K562 (cell line): Measurements from ENCODE around the gene B3GALT6. TPM values are rescaled to one million over a fixed set of nuclear protein-coding genes. Genes with fewer than 3 reads are reported as not detected.

Source experiments
- CEBPB ChIP-seq: fragments of 450-650 bp; IDR thresholded peaks from 2 replicates; pipeline ENCODE4 v1.6.1; 2016; ENCODE audit warnings: missing genetic modification characterization, missing compliant biosample characterization
- CREB1 ChIP-seq, 2 experiments: sonication (generic) in 1 of 2; formaldehyde crosslinking in 1 of 2; IDR thresholded peaks; 2 replicates each; pipeline versions ENCODE4 v1.6.1 to v1.8.0; 2012 to 2022; ENCODE audit warnings: inconsistent platforms in 1 of 2, mild to moderate bottlenecking in 1 of 2, missing genetic modification reagents in 1 of 2, moderate library complexity in 1 of 2
- CREBBP ChIP-seq: IDR thresholded peaks from one replicate; pipeline ENCODE4 v1.6.1; 2012; ENCODE audit warnings: low read depth, mild to moderate bottlenecking, control low read depth, inconsistent platforms, low read length
- CTCFL ChIP-seq: IDR thresholded peaks from 2 replicates; pipeline ENCODE4 v1.6.1; 2011; ENCODE audit warnings: borderline replicate concordance, low read depth, mild to moderate bottlenecking, moderate library complexity, low read length; ENCODE audit not compliant: insufficient read depth, poor library complexity, severe bottlenecking
- HDAC6 ChIP-seq: IDR thresholded peaks from 2 replicates; pipeline ENCODE4 v1.6.1; 2012; ENCODE audit warnings: low read depth, mild to moderate bottlenecking, control low read depth, inconsistent platforms, low read length, moderate library complexity
- NFATC3 ChIP-seq: fragments of 450-650 bp; IDR thresholded peaks from 2 replicates; pipeline ENCODE4 v1.6.1; 2017; ENCODE audit warnings: mild to moderate bottlenecking
- NFIX ChIP-seq: fragments of 250-450 bp; sonication (Bioruptor Pico); IDR thresholded peaks from 2 replicates; pipeline ENCODE4 v1.4.0; 2020; ENCODE audit warnings: low read depth, mild to moderate bottlenecking, moderate library complexity
- POLR2AphosphoS5 ChIP-seq: IDR thresholded peaks from 2 replicates; pipeline ENCODE4 v1.6.1; 2011; ENCODE audit warnings: mild to moderate bottlenecking, low read depth, low read length, moderate library complexity; ENCODE audit not compliant: control insufficient read depth, insufficient read depth
- POLR3A ChIP-seq: IDR thresholded peaks from 2 replicates; pipeline ENCODE4 v1.6.1; 2011; ENCODE audit warnings: borderline replicate concordance, mild to moderate bottlenecking, moderate library complexity; ENCODE audit not compliant: insufficient read length, insufficient read depth; ENCODE audit errors: extremely low read depth
- RBM25 ChIP-seq: fragments of 200-400 bp; formaldehyde crosslinking; IDR thresholded peaks from 2 replicates; pipeline ENCODE4 v1.6.1; 2018; ENCODE audit warnings: low read length, low read depth, moderate library complexity; ENCODE audit not compliant: severe bottlenecking
- SAFB2 ChIP-seq: fragments of 200-400 bp; formaldehyde crosslinking; IDR thresholded peaks from 2 replicates; pipeline ENCODE4 v1.6.1; 2018; ENCODE audit warnings: borderline replicate concordance, low read length, low read depth, moderate library complexity; ENCODE audit not compliant: severe bottlenecking
- SRSF9 ChIP-seq: fragments of 200-400 bp; formaldehyde crosslinking; IDR thresholded peaks from 2 replicates; pipeline ENCODE4 v1.6.1; 2017; ENCODE audit warnings: low read depth, low read length, borderline replicate concordance
- TAF1 ChIP-seq: IDR thresholded peaks from 2 replicates; pipeline ENCODE4 v1.6.1; 2011; ENCODE audit warnings: mild to moderate bottlenecking, low read length, moderate library complexity; ENCODE audit not compliant: insufficient read depth, control insufficient read depth, severe bottlenecking; ENCODE audit errors: extremely low read depth
- U2AF2 ChIP-seq: fragments of 200-400 bp; formaldehyde crosslinking; optimal IDR thresholded peaks from 2 replicates; pipeline ENCODE3; 2017; ENCODE audit warnings: low read depth, mild to moderate bottlenecking, low read length
- ZBTB26 ChIP-seq: fragments of 450-650 bp; formaldehyde crosslinking; IDR thresholded peaks from 2 replicates; pipeline ENCODE4 v1.4.0; 2022; ENCODE audit warnings: missing genetic modification characterization
- ZNF316 ChIP-seq: fragments of 450-650 bp; IDR thresholded peaks from 2 replicates; pipeline ENCODE4 v1.6.1; 2016
- ZNF644 ChIP-seq: fragments of 200-800 bp; sonication (Bioruptor generic); IDR thresholded peaks from 2 replicates; pipeline ENCODE4 v1.6.1; 2016; ENCODE audit warnings: low read depth, missing genetic modification characterization, missing compliant biosample characterization
- ZNF778 ChIP-seq: fragments of 450-650 bp; formaldehyde crosslinking; IDR thresholded peaks from 2 replicates; pipeline ENCODE4 v1.4.0; 2020; ENCODE audit warnings: mild to moderate bottlenecking, moderate library complexity
- ZNF830 ChIP-seq: fragments of 250-450 bp; sonication (Bioruptor Pico); IDR thresholded peaks from 2 replicates; pipeline ENCODE4 v1.5.0; 2021; ENCODE audit warnings: mild to moderate bottlenecking
- polyA plus RNA-seq, 8 experiments: library from polyadenylated mRNA; depleted of rRNA in 4 of 8; stranded (reverse) in 5 of 8; unstranded in 3 of 8; fragments of >200 nt; fragmentation: Nextera tagmentation in 2 of 8; fragmentation: Illumina TruSeq in 1 of 8; extraction: Ambion mirVana in 2 of 8; extraction: Trizol in 1 of 8; gene quantifications; 2 replicates each; pipeline versions ENCODE4 v1.2.1 to v1.2.3, GENCODE V29; 2011 to 2014; ENCODE audit warnings: inconsistent platforms in 1 of 8, missing spikeins in 1 of 8
- total RNA-seq, 7 experiments: library from RNA; depleted of rRNA in 6 of 7; stranded (reverse); fragments of >200 nt in 6 of 7; fragmentation: Illumina TruSeq in 2 of 7; extraction: Trizol in 2 of 7; gene quantifications; 2 replicates each; pipeline versions ENCODE4 v1.2.1 to v1.2.3, GENCODE V29; 2011 to 2021; ENCODE audit warnings: low replicate concordance in 1 of 7
- TF ChIP-seq, protein P1 (sequence below): fragments of 450-650 bp; formaldehyde crosslinking; conservative IDR thresholded peaks from 2 replicates; pipeline ENCODE4 v1.4.0; 2022; ENCODE audit warnings: mild to moderate bottlenecking, missing genetic modification characterization
- TF ChIP-seq, protein P2 (sequence below): IDR thresholded peaks from 2 replicates; pipeline ENCODE4 v1.6.1; 2014; ENCODE audit warnings: antibody characterized with exemption

B3GALT6 gene
- total and polyA plus RNA-seq, 9 of the 15 experiments (the other 6 are each of a cell fraction or from before 2014, with no cell fraction given) = 0.68 to 29.8 (median 9.9) TPM

- TF ChIP-seq CTCFL (no peak), POLR3A (no peak), TAF1 (no peak), ZBTB26 (CRISPR knock-in tag) (no peak), ZNF830 (CRISPR knock-in tag) (no peak), ZNF644 (no peak), NFIX (no peak), RBM25 (no peak), CEBPB (no peak), CREB1 (IDR thresholded peaks at IDR 0.05) (no peak; the same call in 1 of the 2 replicates), CREB1 (CRISPR knock-in tag; IDR thresholded peaks at IDR 0.05) (no peak), U2AF2 (no peak), SRSF9 (no peak), CREBBP (no peak), SAFB2 (no peak), ZNF316 (no peak), ZNF778 (CRISPR knock-in tag) (no peak), POLR2AphosphoS5 (no peak), HDAC6 (no peak), NFATC3 (no peak)
- TF ChIP-seq, protein P1, sequence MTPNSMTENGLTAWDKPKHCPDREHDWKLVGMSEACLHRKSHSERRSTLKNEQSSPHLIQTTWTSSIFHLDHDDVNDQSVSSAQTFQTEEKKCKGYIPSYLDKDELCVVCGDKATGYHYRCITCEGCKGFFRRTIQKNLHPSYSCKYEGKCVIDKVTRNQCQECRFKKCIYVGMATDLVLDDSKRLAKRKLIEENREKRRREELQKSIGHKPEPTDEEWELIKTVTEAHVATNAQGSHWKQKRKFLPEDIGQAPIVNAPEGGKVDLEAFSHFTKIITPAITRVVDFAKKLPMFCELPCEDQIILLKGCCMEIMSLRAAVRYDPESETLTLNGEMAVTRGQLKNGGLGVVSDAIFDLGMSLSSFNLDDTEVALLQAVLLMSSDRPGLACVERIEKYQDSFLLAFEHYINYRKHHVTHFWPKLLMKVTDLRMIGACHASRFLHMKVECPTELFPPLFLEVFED = no peak
- TF ChIP-seq, protein P2, sequence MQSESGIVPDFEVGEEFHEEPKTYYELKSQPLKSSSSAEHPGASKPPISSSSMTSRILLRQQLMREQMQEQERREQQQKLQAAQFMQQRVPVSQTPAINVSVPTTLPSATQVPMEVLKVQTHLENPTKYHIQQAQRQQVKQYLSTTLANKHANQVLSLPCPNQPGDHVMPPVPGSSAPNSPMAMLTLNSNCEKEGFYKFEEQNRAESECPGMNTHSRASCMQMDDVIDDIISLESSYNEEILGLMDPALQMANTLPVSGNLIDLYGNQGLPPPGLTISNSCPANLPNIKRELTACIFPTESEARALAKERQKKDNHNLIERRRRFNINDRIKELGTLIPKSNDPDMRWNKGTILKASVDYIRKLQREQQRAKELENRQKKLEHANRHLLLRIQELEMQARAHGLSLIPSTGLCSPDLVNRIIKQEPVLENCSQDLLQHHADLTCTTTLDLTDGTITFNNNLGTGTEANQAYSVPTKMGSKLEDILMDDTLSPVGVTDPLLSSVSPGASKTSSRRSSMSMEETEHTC = no peak
These were observed at the start of gene B3GALT6 (continued) for GRCh38 chr1:1232208-1232795.
